WTC11 (cell line): ENCODE data around the gene STRN3.

Experiments
- IRF2 ChIP-seq: sonication (generic); formaldehyde crosslinking; IDR thresholded peaks from 2 replicates; pipeline ENCODE4 v1.8.0; 2022; ENCODE audit warnings: low read depth, missing genetic modification reagents, borderline replicate concordance
- ZBTB21 ChIP-seq: sonication (generic); formaldehyde crosslinking; IDR thresholded peaks from 2 replicates; pipeline ENCODE4 v1.8.1; 2023; ENCODE audit warnings: mild to moderate bottlenecking, missing genetic modification reagents, borderline replicate concordance
- TF ChIP-seq, protein P1 (sequence below): fragments of 200-600 bp; IDR thresholded peaks from 2 replicates; pipeline ENCODE4 v1.8.0; 2022; ENCODE audit warnings: antibody characterized with exemption

DNA sequence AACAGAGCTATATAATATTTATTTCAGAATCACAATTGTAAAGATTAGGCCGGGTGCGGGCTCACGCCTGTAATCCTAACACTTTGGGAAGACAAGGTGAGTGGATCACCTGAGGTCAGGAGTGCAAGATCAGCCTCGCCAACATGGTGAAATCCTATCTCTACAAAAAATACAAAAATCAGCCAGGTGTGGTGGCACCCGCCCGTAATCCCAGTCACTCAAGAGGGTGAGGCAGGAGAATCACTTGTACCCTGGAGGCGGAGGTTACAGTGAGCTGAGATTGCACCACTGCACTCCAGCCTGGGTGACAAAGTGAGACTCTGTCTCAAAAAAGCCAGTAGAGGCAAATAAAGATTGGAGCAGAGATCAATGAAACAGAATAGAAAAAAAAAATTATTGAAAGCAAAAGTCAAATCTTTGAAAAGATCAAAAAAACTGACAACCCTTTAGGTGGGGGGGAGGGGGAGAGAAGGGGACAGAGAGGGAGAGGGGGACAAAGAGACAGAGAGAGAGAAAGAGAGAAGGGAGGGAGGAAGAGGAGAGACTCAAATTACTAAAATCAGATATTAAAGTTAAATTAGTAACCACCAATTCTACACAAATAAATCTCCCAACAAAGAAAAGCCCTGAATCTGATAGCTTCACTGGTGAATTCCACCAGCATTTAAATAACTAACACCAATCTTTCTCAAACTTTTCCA, 53.1 kb downstream of the STRN3 start:
- TF ChIP-seq, protein P1, sequence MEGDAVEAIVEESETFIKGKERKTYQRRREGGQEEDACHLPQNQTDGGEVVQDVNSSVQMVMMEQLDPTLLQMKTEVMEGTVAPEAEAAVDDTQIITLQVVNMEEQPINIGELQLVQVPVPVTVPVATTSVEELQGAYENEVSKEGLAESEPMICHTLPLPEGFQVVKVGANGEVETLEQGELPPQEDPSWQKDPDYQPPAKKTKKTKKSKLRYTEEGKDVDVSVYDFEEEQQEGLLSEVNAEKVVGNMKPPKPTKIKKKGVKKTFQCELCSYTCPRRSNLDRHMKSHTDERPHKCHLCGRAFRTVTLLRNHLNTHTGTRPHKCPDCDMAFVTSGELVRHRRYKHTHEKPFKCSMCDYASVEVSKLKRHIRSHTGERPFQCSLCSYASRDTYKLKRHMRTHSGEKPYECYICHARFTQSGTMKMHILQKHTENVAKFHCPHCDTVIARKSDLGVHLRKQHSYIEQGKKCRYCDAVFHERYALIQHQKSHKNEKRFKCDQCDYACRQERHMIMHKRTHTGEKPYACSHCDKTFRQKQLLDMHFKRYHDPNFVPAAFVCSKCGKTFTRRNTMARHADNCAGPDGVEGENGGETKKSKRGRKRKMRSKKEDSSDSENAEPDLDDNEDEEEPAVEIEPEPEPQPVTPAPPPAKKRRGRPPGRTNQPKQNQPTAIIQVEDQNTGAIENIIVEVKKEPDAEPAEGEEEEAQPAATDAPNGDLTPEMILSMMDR: no peak
- TF ChIP-seq IRF2 (no peak), ZBTB21 (no peak)
